Gastroesophageal sphincter (tissue), 3 donors: Measurements from ENCODE around the gene RNF123.

ENCODE experiments used
- EP300 ChIP-seq: sonication (generic); formaldehyde crosslinking; IDR thresholded peaks from one replicate; pipeline ENCODE4 v1.6.1; 2017; ENCODE audit warnings: antibody characterized with exemption, mild to moderate bottlenecking
- POLR2A ChIP-seq, 2 donors: fragments of 450-650 bp; IDR thresholded peaks; one replicate each; pipeline ENCODE4 v1.6.1; 2017; ENCODE audit warnings: antibody characterized with exemption in 2 of 2, mild to moderate bottlenecking in 2 of 2, moderate library complexity in 1 of 2
- POLR2AphosphoS5 ChIP-seq: sonication (generic); formaldehyde crosslinking; IDR thresholded peaks from one replicate; pipeline ENCODE4 v1.6.1; 2017; ENCODE audit warnings: antibody characterized with exemption
- TF ChIP-seq, protein P1 (sequence below), 4 experiments: fragments of 200-600 bp in 2 of 4; fragments of 450-650 bp in 2 of 4; sonication (generic) in 1 of 4; IDR thresholded peaks; one replicate each; pipeline ENCODE4 v1.5.1; 2017 to 2019; ENCODE audit warnings: antibody characterized with exemption in 4 of 4, mild to moderate bottlenecking in 2 of 4, moderate library complexity in 2 of 4

DNA sequence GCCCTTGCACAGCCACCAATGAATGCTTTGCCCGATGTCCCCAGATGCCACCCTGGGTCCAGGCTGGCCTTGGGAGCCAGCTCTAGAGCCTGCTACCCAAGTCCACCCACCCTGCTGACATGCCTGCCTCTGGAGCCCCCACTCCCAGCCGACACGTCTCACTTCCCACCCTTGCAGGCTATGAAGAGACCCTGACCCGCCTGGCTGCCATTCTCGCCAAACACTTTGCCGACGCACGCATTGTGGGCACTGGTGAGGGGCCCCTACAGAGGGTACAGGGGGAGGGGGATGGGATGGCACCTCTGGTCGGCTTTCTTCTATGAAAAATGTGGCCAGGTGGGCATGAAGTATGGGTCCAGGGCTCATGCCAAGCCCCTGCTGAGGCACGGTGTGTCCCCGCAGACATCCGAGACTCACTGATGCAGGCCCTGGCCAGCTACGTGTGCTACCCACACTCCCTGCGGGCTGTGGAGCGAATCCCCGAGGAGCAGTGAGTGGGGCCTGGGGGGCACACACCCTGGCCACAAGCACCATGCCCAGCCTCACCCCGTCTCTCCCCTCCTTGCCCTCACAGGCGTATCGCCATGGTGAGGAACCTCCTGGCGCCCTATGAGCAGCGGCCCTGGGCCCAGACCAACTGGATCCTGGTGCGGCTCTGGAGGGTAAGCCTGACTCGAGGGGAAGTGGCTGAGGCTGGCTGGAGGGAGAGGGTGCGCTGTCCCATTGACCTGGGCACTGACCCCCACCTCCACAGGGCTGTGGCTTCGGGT, 24.2 kb downstream of the RNF123 start:
- TF ChIP-seq, protein P1, sequence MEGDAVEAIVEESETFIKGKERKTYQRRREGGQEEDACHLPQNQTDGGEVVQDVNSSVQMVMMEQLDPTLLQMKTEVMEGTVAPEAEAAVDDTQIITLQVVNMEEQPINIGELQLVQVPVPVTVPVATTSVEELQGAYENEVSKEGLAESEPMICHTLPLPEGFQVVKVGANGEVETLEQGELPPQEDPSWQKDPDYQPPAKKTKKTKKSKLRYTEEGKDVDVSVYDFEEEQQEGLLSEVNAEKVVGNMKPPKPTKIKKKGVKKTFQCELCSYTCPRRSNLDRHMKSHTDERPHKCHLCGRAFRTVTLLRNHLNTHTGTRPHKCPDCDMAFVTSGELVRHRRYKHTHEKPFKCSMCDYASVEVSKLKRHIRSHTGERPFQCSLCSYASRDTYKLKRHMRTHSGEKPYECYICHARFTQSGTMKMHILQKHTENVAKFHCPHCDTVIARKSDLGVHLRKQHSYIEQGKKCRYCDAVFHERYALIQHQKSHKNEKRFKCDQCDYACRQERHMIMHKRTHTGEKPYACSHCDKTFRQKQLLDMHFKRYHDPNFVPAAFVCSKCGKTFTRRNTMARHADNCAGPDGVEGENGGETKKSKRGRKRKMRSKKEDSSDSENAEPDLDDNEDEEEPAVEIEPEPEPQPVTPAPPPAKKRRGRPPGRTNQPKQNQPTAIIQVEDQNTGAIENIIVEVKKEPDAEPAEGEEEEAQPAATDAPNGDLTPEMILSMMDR (IDR thresholded peaks at IDR 0.05) = no peak
- TF ChIP-seq POLR2AphosphoS5 (no peak), POLR2A (IDR thresholded peaks at IDR 0.05) (no peak), EP300 (no peak)
